HG03039 (cell line): ENCODE results near the gene PBX4.
A peak's percentile ranks its signal among the peaks of the same experiment; 100 is the strongest.
"Not testable (repeated sequence)": the region's sequence is repeated elsewhere in the genome, so short reads cannot be mapped to it uniquely, and the experiment has no call there.

Experiments
- ATAC-seq: cut with Tn5 transposase; IDR thresholded peaks from one replicate; pipeline ENCODE4 v1.9.1; 2021; ENCODE audit warnings: mild to moderate bottlenecking, moderate library complexity; ENCODE audit not compliant: unreplicated experiment

Gene PBX4

GRCh38 chr19:19618219-19619051 is at the start of gene PBX4:
Gene PBX4 (minus strand): TSS chr19:19618687. CDS start chr19:19618629, 58 bp downstream.
- peak; percentile 90 for ATAC-seq

- ATAC-seq, result not testable (repeated sequence)
These were observed 47.0 kb upstream of the PBX4 start for GRCh38 chr19:19665420-19665948.

GRCh38 chr19:19663256-19664120 is 45.0 kb upstream of the PBX4 start, which contains the start of gene ATP13A1:
Gene ATP13A1 (minus strand): TSS chr19:19663676. CDS start chr19:19663666, 10 bp downstream.
- ATAC-seq, result peak; percentile 74

GRCh38 chr19:19662871-19663255 is 44.4 kb upstream of the PBX4 start:
- no peak for ATAC-seq

- no peak for ATAC-seq
These were observed 43.9 kb upstream of the PBX4 start for GRCh38 chr19:19662344-19662743.

GRCh38 chr19:19661675-19662251 is 43.3 kb upstream of the PBX4 start:
- ATAC-seq, result peak; percentile 30

GRCh38 chr19:19661141-19661674 is 42.7 kb upstream of the PBX4 start:
- no peak for ATAC-seq

GRCh38 chr19:19659646-19660245 is 41.3 kb upstream of the PBX4 start:
- ATAC-seq, result no peak

- no peak for ATAC-seq
These were observed 38.9 kb upstream of the PBX4 start for GRCh38 chr19:19657397-19657783.

GRCh38 chr19:19656451-19657396 is 38.2 kb upstream of the PBX4 start:
- no peak for ATAC-seq

- no peak for ATAC-seq
These were observed 37.3 kb upstream of the PBX4 start for GRCh38 chr19:19655641-19656343.

- ATAC-seq, result no peak
These were observed 36.6 kb upstream of the PBX4 start for GRCh38 chr19:19655051-19655594.

GRCh38 chr19:19654441-19654840 is 36.0 kb upstream of the PBX4 start:
- ATAC-seq, result no peak

- no peak for ATAC-seq
These were observed 35.2 kb upstream of the PBX4 start for GRCh38 chr19:19653597-19654147.

- ATAC-seq, result no peak
These were observed 34.2 kb upstream of the PBX4 start for GRCh38 chr19:19652482-19653295.

GRCh38 chr19:19651076-19651475 is 32.6 kb upstream of the PBX4 start:
- ATAC-seq, result no peak

GRCh38 chr19:19650331-19650730 is 31.8 kb upstream of the PBX4 start:
- ATAC-seq, result no peak
